HG02884 (cell line): Measurements from ENCODE around the gene ZMYM4.
"Not testable (repeated sequence)": the region's sequence is repeated elsewhere in the genome, so short reads cannot be mapped to it uniquely, and the experiment has no call there.

Experiments
- ATAC-seq: cut with Tn5 transposase; IDR thresholded peaks from one replicate; pipeline ENCODE4 v1.9.1; 2021; ENCODE audit warnings: mild to moderate bottlenecking, moderate library complexity; ENCODE audit not compliant: unreplicated experiment

ZMYM4 gene

GRCh38 chr1:35268282-35269200 is at the start of gene ZMYM4:
TSS of gene ZMYM4 (plus strand) at chr1:35268709. CDS start at chr1:35269047, 338 bp downstream.
- no peak for ATAC-seq

- no peak for ATAC-seq
These were observed 47.5 kb upstream of the ZMYM4 start for GRCh38 chr1:35220976-35221375.

GRCh38 chr1:35222322-35223083 is 46.0 kb upstream of the ZMYM4 start:
- ATAC-seq, result no peak

DNA sequence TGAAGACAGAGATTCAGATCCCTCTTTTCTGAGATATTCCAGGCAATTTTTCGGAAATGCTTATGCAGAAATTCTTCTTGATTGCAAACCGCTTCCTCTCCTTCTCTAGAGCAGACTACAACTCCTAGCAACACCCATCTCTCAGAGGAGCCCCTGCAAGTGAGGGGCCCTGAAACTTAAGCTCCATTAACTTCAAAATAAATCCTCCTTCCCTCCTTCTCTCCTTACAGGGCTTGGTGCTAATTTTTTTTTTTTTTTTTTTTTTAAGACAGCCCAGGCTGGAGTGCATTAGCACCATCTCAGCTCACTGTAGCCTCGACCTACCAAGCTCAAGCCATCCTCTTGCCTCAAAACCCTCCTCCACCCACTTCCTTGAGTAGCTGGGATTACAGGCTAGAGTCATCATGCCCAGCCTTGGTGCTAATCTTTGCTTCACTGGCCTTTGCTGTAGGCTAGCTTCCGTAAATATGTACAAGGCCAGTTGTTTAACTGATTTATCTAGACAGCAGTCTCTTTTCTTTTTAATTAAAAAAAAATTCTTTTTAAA is 45.4 kb upstream of the ZMYM4 start:
- no peak for ATAC-seq

DNA sequence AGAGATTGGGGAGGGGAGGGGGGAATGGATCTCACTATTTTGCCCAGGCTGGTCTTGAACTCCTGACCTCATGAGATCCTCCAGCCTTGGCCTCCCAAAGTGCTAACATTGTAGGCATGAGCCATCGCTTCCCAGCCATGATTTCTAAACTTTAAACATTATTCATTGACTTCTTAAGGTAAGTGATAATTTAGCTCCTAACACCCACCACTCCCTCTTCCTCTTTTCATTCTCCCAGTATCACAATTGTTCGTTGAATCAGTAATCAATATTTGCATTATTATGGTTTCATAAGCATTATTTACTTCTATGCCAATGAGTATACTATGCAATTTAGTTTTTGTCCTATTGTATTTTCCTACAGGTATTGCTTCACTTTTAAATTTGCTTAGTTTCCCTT is 42.0 kb upstream of the ZMYM4 start:
- ATAC-seq, result no peak

DNA sequence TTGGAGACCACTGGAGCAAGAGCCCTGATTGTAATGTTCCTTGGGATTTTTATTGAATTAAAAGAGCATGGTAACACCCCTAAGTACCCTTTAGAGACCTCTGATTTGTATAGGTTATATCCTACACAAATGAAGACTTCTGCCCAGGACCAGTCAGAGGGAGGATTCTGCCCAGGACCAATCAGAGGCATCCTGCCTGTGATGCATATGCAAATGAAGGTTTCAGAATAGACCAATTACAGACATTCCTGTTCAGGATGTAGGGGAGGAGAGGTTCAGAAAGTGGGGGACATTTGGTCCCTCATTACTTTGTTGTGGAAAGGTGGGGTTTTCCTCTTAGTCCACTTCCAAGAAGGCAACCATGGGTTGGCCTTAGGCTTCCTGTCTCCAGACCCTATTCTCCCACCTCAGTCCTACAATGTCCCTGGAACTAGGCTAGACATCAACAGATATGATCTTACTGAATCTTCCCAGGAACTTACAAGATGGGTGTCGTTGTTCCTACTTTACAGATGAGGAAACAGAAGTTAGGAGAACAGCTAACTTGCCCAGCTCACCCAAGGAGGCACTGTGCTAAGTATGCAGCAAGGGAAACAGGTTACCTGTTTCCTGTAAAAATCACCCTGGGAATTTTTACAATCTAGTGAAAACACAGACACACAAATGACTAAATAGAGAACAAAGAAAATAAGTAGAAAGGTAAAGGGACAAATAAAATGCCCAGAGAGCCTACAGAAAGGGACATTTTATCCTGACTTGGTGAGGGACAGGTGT is 38.7 kb upstream of the ZMYM4 start:
- ATAC-seq, result no peak

GRCh38 chr1:35231287-35231686 is 37.2 kb upstream of the ZMYM4 start:
- ATAC-seq, result no peak

DNA sequence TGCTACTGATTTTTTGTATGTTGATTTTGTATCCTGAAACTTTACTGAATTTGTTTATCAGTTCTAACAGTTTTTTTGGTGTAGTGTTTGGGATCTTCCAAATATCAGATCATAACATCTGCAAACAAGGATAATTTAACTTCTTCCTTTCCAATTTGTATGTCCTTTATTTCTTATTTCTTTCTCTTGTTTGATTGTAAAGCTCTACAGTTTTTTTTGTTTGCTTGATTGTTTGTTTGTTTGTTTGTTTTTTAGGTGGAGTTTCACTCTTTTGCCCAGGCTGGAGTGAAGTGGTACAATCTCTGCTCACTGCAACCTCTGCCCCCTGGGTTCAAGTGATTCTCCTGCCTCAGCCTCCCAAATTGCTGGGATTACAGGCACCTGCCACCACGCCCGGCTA is 31.7 kb upstream of the ZMYM4 start:
- not testable (repeated sequence) for ATAC-seq

DNA sequence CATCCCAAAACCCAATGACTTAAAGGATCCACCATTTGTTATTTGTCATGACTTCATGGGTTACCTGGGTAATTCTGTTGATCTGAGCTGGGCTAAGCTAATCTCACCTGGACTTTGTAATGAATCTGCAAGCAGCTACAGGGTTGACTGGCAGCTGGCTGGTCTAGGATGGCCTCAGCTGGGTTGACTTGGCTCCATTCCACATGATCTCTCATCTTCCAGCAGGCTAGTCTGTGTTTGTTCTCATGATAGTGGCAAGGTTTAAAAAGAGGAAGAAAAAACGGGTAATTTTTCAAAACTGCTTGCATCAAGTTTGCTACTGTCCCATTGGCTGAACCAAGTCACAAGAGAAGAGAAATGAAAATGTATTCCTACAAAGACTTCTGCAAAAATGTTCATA is 24.8 kb upstream of the ZMYM4 start:
- no peak for ATAC-seq

GRCh38 chr1:35247256-35247655 is 21.3 kb upstream of the ZMYM4 start:
- no peak for ATAC-seq

DNA sequence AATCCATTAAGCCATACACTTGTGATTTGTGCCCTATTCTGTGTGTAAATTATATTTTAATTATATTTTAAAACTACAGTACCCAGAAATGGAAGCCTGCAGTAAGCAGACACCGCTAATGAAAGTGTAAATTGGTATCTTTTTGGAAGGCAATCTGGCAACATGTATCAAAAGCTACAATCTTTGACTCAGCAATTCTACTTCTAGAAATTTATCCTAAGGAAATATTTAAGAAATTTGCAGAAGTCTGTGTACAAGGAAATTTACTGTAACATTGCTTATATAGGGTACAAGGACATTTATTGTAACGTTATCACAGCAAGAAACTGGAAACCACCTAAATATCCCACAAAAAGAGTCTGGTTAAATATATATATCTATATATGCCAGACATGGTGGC is 14.6 kb upstream of the ZMYM4 start:
- no peak for ATAC-seq

DNA sequence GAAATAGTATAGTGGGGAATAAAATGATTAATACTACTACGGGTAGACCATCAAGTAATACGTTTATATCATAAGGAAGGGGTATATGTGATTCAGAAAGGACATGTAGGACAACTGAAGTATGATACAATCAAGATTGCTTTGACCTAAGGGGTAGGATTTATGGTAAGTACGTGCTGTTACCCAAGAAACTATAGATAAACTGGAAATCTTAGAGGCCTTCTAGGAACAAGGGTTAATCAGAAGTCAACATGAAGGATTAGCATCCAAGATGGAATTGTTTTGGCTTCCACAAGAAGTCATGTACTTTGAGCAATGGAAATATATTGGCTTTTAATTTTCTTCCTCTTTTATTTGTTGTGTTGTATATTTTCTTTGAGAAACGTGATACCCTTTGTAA is 13.2 kb upstream of the ZMYM4 start:
- no peak for ATAC-seq

- no peak for ATAC-seq
These were observed 8.9 kb upstream of the ZMYM4 start for GRCh38 chr1:35259561-35259960.

DNA sequence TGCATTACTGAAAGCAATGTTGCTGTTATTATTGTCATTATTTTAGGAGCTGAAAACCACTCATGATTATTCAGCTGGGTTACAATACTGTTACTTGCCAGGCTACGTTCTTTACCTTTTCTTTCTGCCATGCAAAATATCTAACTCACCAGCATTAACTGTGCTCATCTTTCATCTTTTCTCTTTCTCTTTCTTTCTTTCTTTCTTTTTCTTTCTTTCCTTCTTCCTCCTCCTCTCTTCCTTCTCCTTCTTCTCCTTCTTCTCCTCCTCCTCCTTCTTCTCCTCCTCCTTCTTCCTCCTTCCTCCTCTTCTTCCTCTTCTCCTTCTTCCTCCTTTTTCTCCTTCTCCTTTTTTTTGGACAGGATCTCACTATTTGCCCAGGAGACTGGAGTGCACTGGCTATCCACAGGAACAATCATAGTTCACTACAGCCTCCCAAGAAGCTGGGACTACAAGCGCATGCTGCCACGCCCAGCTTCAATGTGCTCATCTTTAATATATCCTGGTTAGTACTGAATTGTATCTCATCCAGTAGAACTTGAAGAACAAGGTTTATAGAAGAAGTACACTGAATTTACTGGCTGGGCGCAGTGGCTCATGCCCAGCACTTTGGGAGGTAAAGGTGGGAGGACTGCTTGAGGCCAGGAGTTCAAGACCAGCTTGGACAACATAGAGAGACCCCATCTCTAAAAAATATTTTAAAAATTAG is 6.9 kb upstream of the ZMYM4 start:
- no peak for ATAC-seq

- ATAC-seq, result no peak
These were observed 4.5 kb upstream of the ZMYM4 start for GRCh38 chr1:35264035-35264434.

- ATAC-seq, result no peak
These were observed 3.6 kb upstream of the ZMYM4 start for GRCh38 chr1:35264871-35265270.

GRCh38 chr1:35266306-35266705 is 2.2 kb upstream of the ZMYM4 start:
- ATAC-seq, result no peak

GRCh38 chr1:35269201-35269988 is 886 bp downstream of the ZMYM4 start:
- no peak for ATAC-seq

GRCh38 chr1:35269989-35270289 is 1.4 kb downstream of the ZMYM4 start:
- ATAC-seq, result no peak

DNA sequence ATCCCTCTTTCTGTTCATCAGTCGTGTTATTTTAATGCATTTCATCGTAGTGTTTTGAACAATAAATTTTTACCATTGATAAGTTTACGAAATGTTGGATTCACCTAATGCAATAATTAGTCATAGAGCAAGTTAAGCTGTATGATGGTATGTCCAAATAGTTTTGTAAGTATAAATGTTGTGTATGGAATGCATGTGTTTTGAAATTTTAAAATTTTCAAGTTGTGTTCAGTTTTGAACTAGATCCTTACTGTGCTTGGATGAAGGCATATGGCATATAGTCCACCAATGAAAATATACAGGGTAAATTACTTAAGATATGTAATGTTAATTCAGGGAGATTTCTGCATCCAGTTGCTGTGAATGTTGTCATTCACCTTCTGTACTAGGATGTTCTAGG is 2.3 kb downstream of the ZMYM4 start:
- no peak for ATAC-seq
